ENCODE results near the gene OR2A12. TPM values are rescaled to one million over a fixed set of nuclear protein-coding genes. Genes with fewer than 3 reads are reported as not detected.

Gene OR2A12
- polyA plus RNA-seq, 1 donor from 2014 or later: not detected

GRCh38 chr7:144142187-144142586 lies 56.1 kb downstream of the OR2A12 start:
- no peak overlapping the region for H3K27ac Mint-ChIP-seq
- H3K27me3 Mint-ChIP-seq: peaks cover 6% of the 10 kb centered on the region
- no peaks in the 10 kb centered on the region for H3K4me1 Mint-ChIP-seq
- H3K9me3 Mint-ChIP-seq: peaks cover 0 to 4% (median 0%) of the 10 kb centered on the region in 3 donors
- no peak overlapping the region for H3K4me3 Mint-ChIP-seq
- H3K36me3 Mint-ChIP-seq: peaks cover 2% of the 10 kb centered on the region

GRCh38 chr7:144144426-144144825 lies 58.3 kb downstream of the OR2A12 start:
- peaks cover 14 to 17% (median 17%) of the 10 kb centered on the region in 3 donors for H3K9me3 Mint-ChIP-seq
- peaks cover 3% of the 10 kb centered on the region for H3K36me3 Mint-ChIP-seq
- H3K4me3 Mint-ChIP-seq: peak overlapping the region in 1 of 4 donors; percentile 18
- no peak overlapping the region for H3K27ac Mint-ChIP-seq
- H3K27me3 Mint-ChIP-seq: peaks cover 6% of the 10 kb centered on the region
- H3K4me1 Mint-ChIP-seq: no peaks in the 10 kb centered on the region

GRCh38 chr7:144148224-144148827 lies 62.2 kb downstream of the OR2A12 start:
- H3K4me3 Mint-ChIP-seq: no peak overlapping the region
- peaks cover 4% of the 10 kb centered on the region for H3K27me3 Mint-ChIP-seq
- peaks cover 18 to 33% (median 22%) of the 10 kb centered on the region in 3 donors for H3K9me3 Mint-ChIP-seq
- H3K27ac Mint-ChIP-seq: no peak overlapping the region
- no peaks in the 10 kb centered on the region for H3K4me1 Mint-ChIP-seq
- H3K36me3 Mint-ChIP-seq: peaks cover 6% of the 10 kb centered on the region

Other genes starting within 250 kb of the OR2A12 start
- 10.2 TPM for gene TCAF1, start 184.1 kb upstream of the OR2A12 start, polyA plus RNA-seq
- not detected for gene OR2F2, start 151.0 kb upstream of the OR2A12 start, polyA plus RNA-seq
- gene OR2F1, start 131.4 kb upstream of the OR2A12 start, polyA plus RNA-seq: not detected
- not detected for gene OR6B1, start 86.0 kb upstream of the OR2A12 start, polyA plus RNA-seq
- gene OR2A5, start 37.3 kb upstream of the OR2A12 start, polyA plus RNA-seq: not detected
- gene OR2A25, start 16.5 kb upstream of the OR2A12 start, polyA plus RNA-seq: not detected
- gene OR2A2, start 23.3 kb downstream of the OR2A12 start, polyA plus RNA-seq: not detected
- not detected for gene OR2A14, start 36.9 kb downstream of the OR2A12 start, polyA plus RNA-seq
- gene CTAGE4, start 97.2 kb downstream of the OR2A12 start, polyA plus RNA-seq: not detected
- 0.86 TPM for gene ARHGEF35, start 109.6 kb downstream of the OR2A12 start, polyA plus RNA-seq
- not detected for gene OR2A42, start 153.3 kb downstream of the OR2A12 start, polyA plus RNA-seq
- 1.1 TPM for gene OR2A7, start 178.5 kb downstream of the OR2A12 start, polyA plus RNA-seq
- gene CTAGE8, start 183.0 kb downstream of the OR2A12 start, polyA plus RNA-seq: 0.33 TPM
- gene OR2A1, start 226.1 kb downstream of the OR2A12 start, polyA plus RNA-seq: not detected

Data from IgD-negative memory B cell (primary cell).